Neural cell (in vitro differentiated cells): ENCODE data around the gene MMP25. TPM values are rescaled to one million over a fixed set of nuclear protein-coding genes. Genes with fewer than 3 reads are reported as not detected.

Experiments used
- H2AFZ ChIP-seq: fragments of 200-600, 300-800 bp; sonication (generic), shearing (Covaris generic); 2 replicates; pipeline ENCODE4 v1.6.0; 2014; ENCODE audit warnings: low read depth, mild to moderate bottlenecking, antibody characterized with exemption, low read length, moderate library complexity
- H3F3A ChIP-seq: fragments of 200-600 bp; shearing (Covaris generic); 2 replicates; pipeline ENCODE4 v1.6.1; 2016; ENCODE audit warnings: mild to moderate bottlenecking, moderate library complexity, mixed read lengths, antibody characterized with exemption, low read length; ENCODE audit not compliant: insufficient read depth, poor library complexity, severe bottlenecking
- H3K27ac ChIP-seq: fragments of 200-600, 300-800 bp; sonication (generic), shearing (Covaris generic); 2 replicates; pipeline ENCODE4 v1.5.1; 2014; ENCODE audit warnings: mild to moderate bottlenecking, low read length, moderate library complexity
- H3K27me3 ChIP-seq: fragments of 300-800, 200-600 bp; sonication (generic), shearing (Covaris generic); 2 replicates; pipeline ENCODE4 v1.6.0; 2014; ENCODE audit warnings: mild to moderate bottlenecking, low read depth, low read length, moderate library complexity; ENCODE audit not compliant: insufficient read depth
- H3K36me3 ChIP-seq: fragments of 300-800, 200-600 bp; sonication (generic), shearing (Covaris generic); 2 replicates; pipeline ENCODE4 v1.5.1; 2014; ENCODE audit warnings: mild to moderate bottlenecking, antibody characterized with exemption, low read length, moderate library complexity; ENCODE audit not compliant: insufficient read depth
- H3K4me2 ChIP-seq: fragments of 300-800, 200-600 bp; sonication (generic), shearing (Covaris generic); 2 replicates; pipeline ENCODE4 v1.6.0; 2014; ENCODE audit warnings: mild to moderate bottlenecking, low read length
- H3K4me3 ChIP-seq: fragments of 300-800, 200-600 bp; sonication (generic), shearing (Covaris generic); 2 replicates; pipeline ENCODE4 v1.5.1; 2014; ENCODE audit warnings: mild to moderate bottlenecking, low read length, moderate library complexity
- H3K79me2 ChIP-seq: fragments of 200-600 bp; shearing (Covaris generic); replicated peaks from 2 replicates; pipeline ENCODE4 v1.6.0; 2014; ENCODE audit warnings: mild to moderate bottlenecking, low read length, moderate library complexity; ENCODE audit not compliant: insufficient read depth
- H3K9ac ChIP-seq: fragments of 300-800, 200-600 bp; sonication (generic), shearing (Covaris generic); 2 replicates; pipeline ENCODE4 v1.6.1; 2016; ENCODE audit warnings: mild to moderate bottlenecking, low read length, mixed read lengths
- H3K9me2 ChIP-seq: fragments of 200-600 bp; shearing (Covaris generic); 2 replicates; pipeline ENCODE4 v1.6.1; 2016; ENCODE audit warnings: mild to moderate bottlenecking, low read length, mixed read lengths; ENCODE audit not compliant: insufficient read depth
- H3K9me3 ChIP-seq: fragments of 200-600, 300-800 bp; sonication (generic), shearing (Covaris generic); 2 replicates; pipeline ENCODE4 v1.6.1; 2016; ENCODE audit warnings: mild to moderate bottlenecking, mixed run types, low read length, moderate library complexity, mixed read lengths
- H4K20me1 ChIP-seq: fragments of 200-600 bp; shearing (Covaris generic); 2 replicates; pipeline ENCODE4 v1.6.1; 2016; ENCODE audit warnings: mild to moderate bottlenecking, mixed run types; ENCODE audit not compliant: insufficient read depth
- EP300 ChIP-seq: fragments of 450-650 bp; conservative IDR thresholded peaks from 2 replicates; pipeline ENCODE4 v1.6.1; 2014; ENCODE audit warnings: antibody characterized with exemption, mild to moderate bottlenecking, moderate library complexity; ENCODE audit not compliant: poor library complexity, severe bottlenecking
- EZH2 ChIP-seq: fragments of 200-600, 300-800 bp; shearing (Covaris generic), sonication (generic); IDR thresholded peaks from 2 replicates; pipeline ENCODE4 v1.6.1; 2014; ENCODE audit warnings: antibody characterized with exemption, low read length, borderline replicate concordance, mild to moderate bottlenecking; ENCODE audit not compliant: insufficient read depth, poor library complexity, severe bottlenecking
- MXI1 ChIP-seq: fragments of 450-650 bp; conservative IDR thresholded peaks from 2 replicates; pipeline ENCODE4 v1.6.1; 2014; ENCODE audit warnings: antibody characterized with exemption, mild to moderate bottlenecking; ENCODE audit not compliant: poor library complexity, severe bottlenecking
- POLR2AphosphoS5 ChIP-seq: IDR thresholded peaks from 2 replicates; pipeline ENCODE4 v1.6.1; 2012
- RAD21 ChIP-seq: fragments of 450-650 bp; conservative IDR thresholded peaks from 2 replicates; pipeline ENCODE4 v1.6.1; 2014; ENCODE audit warnings: antibody characterized with exemption, mild to moderate bottlenecking, moderate library complexity
- SMC3 ChIP-seq: fragments of 450-650 bp; conservative IDR thresholded peaks from 2 replicates; pipeline ENCODE4 v1.6.1; 2014; ENCODE audit warnings: antibody characterized with exemption, mild to moderate bottlenecking, moderate library complexity; ENCODE audit not compliant: poor library complexity
- TAF1 ChIP-seq: IDR thresholded peaks from 2 replicates; pipeline ENCODE4 v1.6.1; 2012; ENCODE audit warnings: low read depth
- polyA plus RNA-seq: library from polyadenylated mRNA; depleted of rRNA; stranded (reverse); fragments of >200 nt; gene quantifications from 2 replicates; pipeline ENCODE4 v1.2.3, GENCODE V29; 2014
- TF ChIP-seq, protein P1 (sequence below): fragments of 450-650 bp; IDR thresholded peaks from 2 replicates; pipeline ENCODE4 v1.5.1; 2014; ENCODE audit warnings: antibody characterized with exemption, mild to moderate bottlenecking, moderate library complexity; ENCODE audit not compliant: poor library complexity, severe bottlenecking
- TF ChIP-seq, protein P2 (sequence below): IDR thresholded peaks from 2 replicates; pipeline ENCODE4 v1.6.1; 2012; ENCODE audit warnings: borderline replicate concordance

MMP25 gene
- polyA plus RNA-seq, 1 donor from 2014 or later: not detected

DNA sequence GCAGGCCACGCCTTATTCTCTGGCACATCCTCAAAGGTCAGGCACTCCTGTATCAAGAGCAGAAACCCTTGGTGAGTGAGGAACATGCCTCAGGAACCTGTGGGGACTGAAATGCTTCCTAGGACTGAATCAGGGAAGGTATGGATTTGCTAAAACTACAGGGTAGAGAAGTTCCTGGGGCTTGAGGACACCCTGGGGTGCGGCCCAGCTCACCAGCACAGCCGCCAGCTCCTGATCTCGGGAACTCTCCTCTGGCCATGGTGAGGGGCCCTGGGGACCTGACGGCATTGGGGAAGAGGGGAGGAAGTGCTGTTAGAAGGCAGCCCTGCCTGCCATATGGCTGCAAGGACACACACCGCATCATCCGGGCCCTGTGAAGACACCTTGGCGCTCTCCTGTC, 45.2 kb downstream of the MMP25 start:
- Histone ChIP-seq H3K27me3 (no peaks in the 10 kb centered on the region), H3K9ac (no peak overlapping the region), H3K9me3 (no peaks in the 10 kb centered on the region), H3K4me2 (no peak overlapping the region), H3K4me3 (no peak overlapping the region), H2AFZ (no peak overlapping the region), H3K27ac (no peak overlapping the region), H4K20me1 (no peaks in the 10 kb centered on the region), H3K36me3 (no peaks in the 10 kb centered on the region), H3K9me2 (no peaks in the 10 kb centered on the region), H3K79me2 (no peaks in the 10 kb centered on the region), H3F3A (no peaks in the 10 kb centered on the region)
- TF ChIP-seq POLR2AphosphoS5: no peak

DNA sequence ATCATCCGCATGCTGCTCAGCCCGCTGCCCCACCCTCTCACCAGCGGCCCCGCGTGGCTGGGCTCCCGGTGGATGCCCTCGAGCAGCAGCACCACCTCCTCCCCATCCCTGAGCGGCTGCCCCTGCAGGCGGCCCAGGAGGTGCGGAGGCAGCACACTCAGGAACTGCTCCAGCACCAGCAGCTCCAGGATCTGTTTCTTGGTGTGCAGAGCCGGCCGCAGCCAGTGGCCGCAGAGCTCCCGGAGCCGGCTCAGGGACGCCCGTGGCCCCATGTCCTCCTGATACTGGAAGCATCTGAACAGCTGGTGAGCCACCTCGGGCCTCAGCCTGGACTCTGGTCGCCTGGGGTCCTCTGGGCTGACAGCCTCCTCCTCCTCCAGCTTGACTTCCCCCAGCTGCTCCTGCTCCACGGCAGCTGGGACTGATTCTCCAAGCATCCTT, 46.2 kb downstream of the MMP25 start:
- H3K27me3 ChIP-seq: peaks cover 5% of the 10 kb centered on the region
- H3K9me2 ChIP-seq: no peaks in the 10 kb centered on the region
- TF ChIP-seq, protein P1, sequence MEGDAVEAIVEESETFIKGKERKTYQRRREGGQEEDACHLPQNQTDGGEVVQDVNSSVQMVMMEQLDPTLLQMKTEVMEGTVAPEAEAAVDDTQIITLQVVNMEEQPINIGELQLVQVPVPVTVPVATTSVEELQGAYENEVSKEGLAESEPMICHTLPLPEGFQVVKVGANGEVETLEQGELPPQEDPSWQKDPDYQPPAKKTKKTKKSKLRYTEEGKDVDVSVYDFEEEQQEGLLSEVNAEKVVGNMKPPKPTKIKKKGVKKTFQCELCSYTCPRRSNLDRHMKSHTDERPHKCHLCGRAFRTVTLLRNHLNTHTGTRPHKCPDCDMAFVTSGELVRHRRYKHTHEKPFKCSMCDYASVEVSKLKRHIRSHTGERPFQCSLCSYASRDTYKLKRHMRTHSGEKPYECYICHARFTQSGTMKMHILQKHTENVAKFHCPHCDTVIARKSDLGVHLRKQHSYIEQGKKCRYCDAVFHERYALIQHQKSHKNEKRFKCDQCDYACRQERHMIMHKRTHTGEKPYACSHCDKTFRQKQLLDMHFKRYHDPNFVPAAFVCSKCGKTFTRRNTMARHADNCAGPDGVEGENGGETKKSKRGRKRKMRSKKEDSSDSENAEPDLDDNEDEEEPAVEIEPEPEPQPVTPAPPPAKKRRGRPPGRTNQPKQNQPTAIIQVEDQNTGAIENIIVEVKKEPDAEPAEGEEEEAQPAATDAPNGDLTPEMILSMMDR: no peak
- TF ChIP-seq EP300 (no peak), TAF1 (no peak), MXI1 (no peak), EZH2 (no peak), SMC3 (no peak), RAD21 (no peak), POLR2AphosphoS5 (no peak)
- TF ChIP-seq, protein P2, sequence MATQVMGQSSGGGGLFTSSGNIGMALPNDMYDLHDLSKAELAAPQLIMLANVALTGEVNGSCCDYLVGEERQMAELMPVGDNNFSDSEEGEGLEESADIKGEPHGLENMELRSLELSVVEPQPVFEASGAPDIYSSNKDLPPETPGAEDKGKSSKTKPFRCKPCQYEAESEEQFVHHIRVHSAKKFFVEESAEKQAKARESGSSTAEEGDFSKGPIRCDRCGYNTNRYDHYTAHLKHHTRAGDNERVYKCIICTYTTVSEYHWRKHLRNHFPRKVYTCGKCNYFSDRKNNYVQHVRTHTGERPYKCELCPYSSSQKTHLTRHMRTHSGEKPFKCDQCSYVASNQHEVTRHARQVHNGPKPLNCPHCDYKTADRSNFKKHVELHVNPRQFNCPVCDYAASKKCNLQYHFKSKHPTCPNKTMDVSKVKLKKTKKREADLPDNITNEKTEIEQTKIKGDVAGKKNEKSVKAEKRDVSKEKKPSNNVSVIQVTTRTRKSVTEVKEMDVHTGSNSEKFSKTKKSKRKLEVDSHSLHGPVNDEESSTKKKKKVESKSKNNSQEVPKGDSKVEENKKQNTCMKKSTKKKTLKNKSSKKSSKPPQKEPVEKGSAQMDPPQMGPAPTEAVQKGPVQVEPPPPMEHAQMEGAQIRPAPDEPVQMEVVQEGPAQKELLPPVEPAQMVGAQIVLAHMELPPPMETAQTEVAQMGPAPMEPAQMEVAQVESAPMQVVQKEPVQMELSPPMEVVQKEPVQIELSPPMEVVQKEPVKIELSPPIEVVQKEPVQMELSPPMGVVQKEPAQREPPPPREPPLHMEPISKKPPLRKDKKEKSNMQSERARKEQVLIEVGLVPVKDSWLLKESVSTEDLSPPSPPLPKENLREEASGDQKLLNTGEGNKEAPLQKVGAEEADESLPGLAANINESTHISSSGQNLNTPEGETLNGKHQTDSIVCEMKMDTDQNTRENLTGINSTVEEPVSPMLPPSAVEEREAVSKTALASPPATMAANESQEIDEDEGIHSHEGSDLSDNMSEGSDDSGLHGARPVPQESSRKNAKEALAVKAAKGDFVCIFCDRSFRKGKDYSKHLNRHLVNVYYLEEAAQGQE: no peak

More for the DNA sequence above, 46.2 kb downstream of the MMP25 start:
- Histone ChIP-seq H3K4me3 (no peak overlapping the region), H3K36me3 (no peaks in the 10 kb centered on the region), H3K9ac (no peak overlapping the region), H3F3A (no peaks in the 10 kb centered on the region), H3K27ac (no peak overlapping the region), H3K4me2 (no peak overlapping the region), H4K20me1 (no peaks in the 10 kb centered on the region), H3K79me2 (no peaks in the 10 kb centered on the region), H3K9me3 (no peaks in the 10 kb centered on the region), H2AFZ (no peak overlapping the region)
